Tibial nerve (tissue), 3 donors: ENCODE data around the gene ZG16B.

Experiments
- CTCF ChIP-seq, 5 experiments: fragments of 200-600 bp in 3 of 5; fragments of 450-650 bp in 2 of 5; sonication (generic) in 3 of 5; IDR thresholded peaks; one replicate each; pipeline ENCODE4 v1.5.1; 2016 to 2019; ENCODE audit warnings: antibody characterized with exemption in 5 of 5, mild to moderate bottlenecking in 3 of 5, moderate library complexity in 2 of 5
- POLR2A ChIP-seq, 2 donors: fragments of 450-650 bp; IDR thresholded peaks; one replicate each; pipeline ENCODE4 v1.6.1; 2017; ENCODE audit warnings: antibody characterized with exemption in 2 of 2, mild to moderate bottlenecking in 2 of 2, moderate library complexity in 2 of 2

DNA sequence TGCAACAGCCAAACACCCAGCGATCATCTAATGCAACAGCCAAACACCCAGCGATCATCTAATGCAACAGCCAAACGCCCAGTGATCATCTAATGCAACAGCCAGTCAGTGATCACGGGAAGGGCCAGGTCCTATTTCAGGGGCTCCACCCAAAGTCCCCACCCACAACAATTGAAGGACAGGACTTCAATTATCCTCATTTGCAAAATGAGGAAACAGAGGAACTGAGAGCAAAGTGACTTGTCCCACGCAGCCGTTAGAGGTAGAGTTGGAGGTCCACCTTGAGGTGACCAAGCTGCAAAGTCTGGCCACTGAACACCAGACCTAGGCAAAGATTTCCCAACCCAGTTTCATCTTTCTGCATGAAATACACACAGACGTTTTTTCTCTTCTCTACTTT, 3.7 kb downstream of the ZG16B start:
- TF ChIP-seq CTCF (IDR thresholded peaks at IDR 0.05) (no peak), POLR2A (IDR thresholded peaks at IDR 0.05) (no peak)
